ENCODE results near the gene RGSL1. TPM values are rescaled to one million over a fixed set of nuclear protein-coding genes. Genes with fewer than 3 reads are reported as not detected.
"Not testable (repeated sequence)": the region's sequence is repeated elsewhere in the genome, so short reads cannot be mapped to it uniquely, and the experiment has no call there.

Gene RGSL1
- total RNA-seq, 1 donor: not detected

- no peak overlapping the region for H3K4me2 ChIP-seq (ENCODE audit: insufficient read depth, low read length)
- H4K20me1 ChIP-seq (ENCODE audit: insufficient read depth, low read length): no peaks in the 10 kb centered on the region
- no peaks in the 10 kb centered on the region for H3K9me3 ChIP-seq (ENCODE audit: low read depth, low read length)
- no peak overlapping the region for H3K27ac ChIP-seq (ENCODE audit: low read depth, low read length)
- DNase-seq (ENCODE audit: insufficient read length, low spot score, missing footprints): no peak
- no peak overlapping the region for H3K4me3 ChIP-seq (ENCODE audit: insufficient read depth, low read length)
- no peaks in the 10 kb centered on the region for H3K27me3 ChIP-seq (ENCODE audit: insufficient read depth, low read length)
- no peaks in the 10 kb centered on the region for H3K79me2 ChIP-seq (ENCODE audit: insufficient read depth, low read length)
- no peaks in the 10 kb centered on the region for H3K36me3 ChIP-seq (ENCODE audit: insufficient read depth, low read length)
- H3K4me1 ChIP-seq (ENCODE audit: insufficient read depth, low read length): no peaks in the 10 kb centered on the region
- no peak for TF ChIP-seq CTCF (IDR thresholded peaks at IDR 0.05; ENCODE audit: extremely low read depth, low read depth, low read length)
- H2AFZ ChIP-seq (ENCODE audit: low read length): no peak overlapping the region
Observed at GRCh38 chr1:182515556-182515955, 65.6 kb downstream of the RGSL1 start.

DNA sequence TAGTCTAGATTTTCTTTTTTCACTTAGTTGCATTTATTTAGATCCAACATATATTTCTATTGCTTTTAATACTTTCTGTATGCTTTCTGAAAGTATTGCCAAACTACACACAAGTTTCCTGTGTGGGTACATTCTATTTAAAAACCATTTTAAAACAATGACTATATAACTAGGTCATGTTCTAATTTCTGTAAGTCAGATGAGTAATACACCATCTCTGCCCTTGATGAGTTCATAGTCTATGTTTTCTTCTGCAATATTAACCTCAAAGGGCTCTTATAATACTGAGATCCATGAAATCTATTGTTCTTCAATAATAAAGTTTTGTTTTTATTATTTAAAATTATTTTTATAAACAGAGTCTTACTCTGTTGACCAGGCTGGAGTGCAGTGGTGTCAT is 70.8 kb downstream of the RGSL1 start:
- Histone ChIP-seq H3K9me3 (ENCODE audit: low read depth, low read length) (no peaks in the 10 kb centered on the region), H3K27me3 (ENCODE audit: insufficient read depth, low read length) (no peaks in the 10 kb centered on the region), H4K20me1 (ENCODE audit: insufficient read depth, low read length) (no peaks in the 10 kb centered on the region), H3K4me3 (ENCODE audit: insufficient read depth, low read length) (no peak overlapping the region), H3K4me2 (ENCODE audit: insufficient read depth, low read length) (peak overlapping the region; percentile 9), H3K36me3 (ENCODE audit: insufficient read depth, low read length) (no peaks in the 10 kb centered on the region), H3K4me1 (ENCODE audit: insufficient read depth, low read length) (no peaks in the 10 kb centered on the region), H3K79me2 (ENCODE audit: insufficient read depth, low read length) (no peaks in the 10 kb centered on the region), H2AFZ (ENCODE audit: low read length) (no peak overlapping the region), H3K27ac (ENCODE audit: low read depth, low read length) (no peak overlapping the region)
- peak; percentile 80 for DNase-seq (ENCODE audit: insufficient read length, low spot score, missing footprints)
- TF ChIP-seq CTCF (IDR thresholded peaks at IDR 0.05; ENCODE audit: extremely low read depth, low read depth, low read length): no peak

- no peaks in the 10 kb centered on the region for H3K9me3 ChIP-seq (ENCODE audit: low read depth, low read length)
- DNase-seq (ENCODE audit: insufficient read length, low spot score, missing footprints): no peak
- H3K79me2 ChIP-seq (ENCODE audit: insufficient read depth, low read length): no peaks in the 10 kb centered on the region
- H3K4me1 ChIP-seq (ENCODE audit: insufficient read depth, low read length): no peaks in the 10 kb centered on the region
- H3K36me3 ChIP-seq (ENCODE audit: insufficient read depth, low read length): no peaks in the 10 kb centered on the region
- no peak overlapping the region for H3K4me2 ChIP-seq (ENCODE audit: insufficient read depth, low read length)
- H2AFZ ChIP-seq (ENCODE audit: low read length): no peak overlapping the region
- no peak overlapping the region for H3K4me3 ChIP-seq (ENCODE audit: insufficient read depth, low read length)
- no peak overlapping the region for H3K27ac ChIP-seq (ENCODE audit: low read depth, low read length)
- H4K20me1 ChIP-seq (ENCODE audit: insufficient read depth, low read length): no peaks in the 10 kb centered on the region
- no peak for TF ChIP-seq CTCF (IDR thresholded peaks at IDR 0.05; ENCODE audit: extremely low read depth, low read depth, low read length)
- H3K27me3 ChIP-seq (ENCODE audit: insufficient read depth, low read length): no peaks in the 10 kb centered on the region
Observed at GRCh38 chr1:182525342-182525741, 75.4 kb downstream of the RGSL1 start.

- Histone ChIP-seq H3K4me2 (ENCODE audit: insufficient read depth, low read length) (no peak overlapping the region), H3K27me3 (ENCODE audit: insufficient read depth, low read length) (no peaks in the 10 kb centered on the region), H3K4me3 (ENCODE audit: insufficient read depth, low read length) (no peak overlapping the region), H3K79me2 (ENCODE audit: insufficient read depth, low read length) (no peaks in the 10 kb centered on the region), H3K9me3 (ENCODE audit: low read depth, low read length) (no peaks in the 10 kb centered on the region), H3K36me3 (ENCODE audit: insufficient read depth, low read length) (no peaks in the 10 kb centered on the region), H4K20me1 (ENCODE audit: insufficient read depth, low read length) (no peaks in the 10 kb centered on the region), H2AFZ (ENCODE audit: low read length) (no peak overlapping the region), H3K4me1 (ENCODE audit: insufficient read depth, low read length) (no peaks in the 10 kb centered on the region), H3K27ac (ENCODE audit: low read depth, low read length) (no peak overlapping the region)
- DNase-seq (ENCODE audit: insufficient read length, low spot score, missing footprints): no peak
- no peak for TF ChIP-seq CTCF (IDR thresholded peaks at IDR 0.05; ENCODE audit: extremely low read depth, low read depth, low read length)
Observed at GRCh38 chr1:182527680-182528079, 77.7 kb downstream of the RGSL1 start.

- H3K4me3 ChIP-seq (ENCODE audit: insufficient read depth, low read length); H3K79me2 ChIP-seq (ENCODE audit: insufficient read depth, low read length); DNase-seq (ENCODE audit: insufficient read length, low spot score, missing footprints); H3K4me1 ChIP-seq (ENCODE audit: insufficient read depth, low read length); H2AFZ ChIP-seq (ENCODE audit: low read length); H3K9me3 ChIP-seq (ENCODE audit: low read depth, low read length); H3K36me3 ChIP-seq (ENCODE audit: insufficient read depth, low read length); H3K27me3 ChIP-seq (ENCODE audit: insufficient read depth, low read length); H4K20me1 ChIP-seq (ENCODE audit: insufficient read depth, low read length); H3K4me2 ChIP-seq (ENCODE audit: insufficient read depth, low read length); H3K27ac ChIP-seq (ENCODE audit: low read depth, low read length): not testable (repeated sequence)
Observed at GRCh38 chr1:182528206-182528605, 78.3 kb downstream of the RGSL1 start.

All from osteoblast (primary cell).